H1 (cell line): ENCODE data around the gene TMEM229B. TPM values are rescaled to one million over a fixed set of nuclear protein-coding genes. Genes with fewer than 3 reads are reported as not detected.

ENCODE experiments used
- CTCF ChIA-PET: fragments of 300-600 bp; sonication (Branson Sonifier 250); formaldehyde crosslinking; loops from one replicate; lab custom pipeline; 2021; ENCODE audit not compliant: partially characterized antibody; lab: Charles Lee
- POLR2A ChIA-PET: fragments of 300-600 bp; sonication (Branson Sonifier 250); formaldehyde crosslinking; loops from one replicate; lab custom pipeline; 2021; ENCODE audit warnings: inconsistent platforms; ENCODE audit not compliant: partially characterized antibody; lab: Charles Lee
- DNase-seq, 2 experiments: peaks; one replicate each; pipeline versions ENCODE4 v3.0.0 to v3.0.0-alpha.2; 2010 to 2022; ENCODE audit warnings: low spot score in 2 of 2, low read depth in 1 of 2, mixed read lengths in 1 of 2
- FAIRE-seq: peaks from 2 replicates; lab custom pipeline; 2011; peaks lifted over from hg19 to GRCh38; lab: Jason Lieb, UNC
- H2AFZ ChIP-seq: 2 replicates; pipeline ENCODE4 v1.8.1; 2012; ENCODE audit warnings: low read length, inconsistent platforms
- H2AK5ac ChIP-seq: 2 replicates; pipeline ENCODE4 v1.6.1; 2013; ENCODE audit warnings: low read depth, low read length
- H2BK120ac ChIP-seq: replicated peaks from 2 replicates; pipeline ENCODE3; 2013; ENCODE audit warnings: low read depth, low read length, inconsistent platforms
- H2BK12ac ChIP-seq: 2 replicates; pipeline ENCODE4 v1.6.1; 2013; ENCODE audit warnings: low read depth, low read length
- H2BK15ac ChIP-seq: 2 replicates; pipeline ENCODE4 v1.6.1; 2013; ENCODE audit warnings: low read length
- H2BK20ac ChIP-seq: 2 replicates; pipeline ENCODE4 v1.6.1; 2013; ENCODE audit warnings: low read length
- H2BK5ac ChIP-seq: 2 replicates; pipeline ENCODE4 v1.6.1; 2013; ENCODE audit warnings: low read depth, low read length
- H3K14ac ChIP-seq: 2 replicates; pipeline ENCODE4 v1.6.1; 2013; ENCODE audit warnings: inconsistent platforms; ENCODE audit not compliant: insufficient read length
- H3K18ac ChIP-seq: 2 replicates; pipeline ENCODE4 v1.6.1; 2013; ENCODE audit warnings: low read length; ENCODE audit errors: extremely low read depth
- H3K23ac ChIP-seq: 2 replicates; pipeline ENCODE4 v1.6.1; 2013; ENCODE audit warnings: inconsistent platforms; ENCODE audit not compliant: insufficient read length
- H3K23me2 ChIP-seq: 2 replicates; pipeline ENCODE4 v1.6.1; 2013; ENCODE audit warnings: low read depth, low read length
- H3K27ac ChIP-seq: 2 replicates; pipeline ENCODE4 v1.6.1; 2011; ENCODE audit warnings: low read depth, low read length, inconsistent platforms
- H3K27me3 ChIP-seq, 4 experiments: replicated peaks in 1 of 4; 1 replicate in 1 of 4; 2 replicates in 3 of 4; pipeline versions ENCODE4 v1.6.1 to v1.8.1; 2011 to 2013; ENCODE audit warnings: low read length in 3 of 4, mild to moderate bottlenecking in 3 of 4, inconsistent platforms in 2 of 4, mixed read lengths in 2 of 4, moderate library complexity in 1 of 4; ENCODE audit not compliant: control insufficient read depth in 3 of 4, insufficient read depth in 3 of 4; ENCODE audit errors: extremely low read depth in 1 of 4
- H3K36me3 ChIP-seq, 4 experiments: 2 replicates each; pipeline versions ENCODE4 v1.6.1 to v1.8.1; 2011 to 2013; ENCODE audit warnings: mild to moderate bottlenecking in 4 of 4, low read length in 3 of 4, moderate library complexity in 2 of 4, control low read depth in 1 of 4, inconsistent platforms in 1 of 4; ENCODE audit not compliant: insufficient read depth in 4 of 4, control insufficient read depth in 2 of 4
- H3K4ac ChIP-seq: replicated peaks from 2 replicates; pipeline ENCODE3; 2013; ENCODE audit warnings: low read length, low read depth, mixed read lengths, inconsistent platforms; ENCODE audit not compliant: insufficient read length
- H3K4me1 ChIP-seq, 4 experiments: replicated peaks in 1 of 4; 1 replicate in 1 of 4; 2 replicates in 3 of 4; pipeline versions ENCODE4 v1.6.1 to v1.8.1; 2011 to 2013; ENCODE audit warnings: low read length in 3 of 4, inconsistent platforms in 2 of 4, mixed read lengths in 1 of 4; ENCODE audit not compliant: insufficient read depth in 4 of 4, control insufficient read depth in 3 of 4
- H3K4me2 ChIP-seq, 2 experiments: 2 replicates each; pipeline versions ENCODE4 v1.6.1 to v1.8.1; 2011 to 2013; ENCODE audit warnings: low read depth in 2 of 2, low read length in 2 of 2, control low read depth in 1 of 2, inconsistent platforms in 1 of 2, mild to moderate bottlenecking in 1 of 2; ENCODE audit not compliant: insufficient read depth in 1 of 2
- H3K4me3 ChIP-seq, 4 experiments: fragments of 200-600, 300-600 bp in 1 of 4; sonication (generic), shearing (Covaris generic), sonication (Bioruptor Twin) in 1 of 4; 2 replicates each; pipeline versions ENCODE4 v1.5.1 to v1.8.1; 2011 to 2016; ENCODE audit warnings: low read length in 4 of 4, low read depth in 3 of 4, control low read depth in 2 of 4, inconsistent platforms in 2 of 4, mild to moderate bottlenecking in 2 of 4, mixed read lengths in 1 of 4, moderate library complexity in 1 of 4; ENCODE audit not compliant: insufficient read depth in 2 of 4; ENCODE audit errors: extremely low read depth in 1 of 4
- H3K56ac ChIP-seq: replicated peaks from 2 replicates; pipeline ENCODE3; 2013; ENCODE audit warnings: low read depth, mild to moderate bottlenecking, mixed read lengths, low read length, inconsistent platforms; ENCODE audit not compliant: insufficient read length
- H3K79me1 ChIP-seq: 2 replicates; pipeline ENCODE4 v1.6.1; 2013; ENCODE audit warnings: low read depth, low read length, control low read depth
- H3K79me2 ChIP-seq, 2 experiments: 2 replicates each; pipeline versions ENCODE4 v1.6.1 to v1.8.1; 2012 to 2013; ENCODE audit warnings: low read length in 2 of 2, mild to moderate bottlenecking in 2 of 2, inconsistent platforms in 1 of 2; ENCODE audit not compliant: insufficient read depth in 2 of 2, control insufficient read depth in 1 of 2
- H3K9ac ChIP-seq, 4 experiments: replicated peaks in 1 of 4; 1 replicate in 1 of 4; 2 replicates in 3 of 4; pipeline versions ENCODE4 v1.6.1 to v1.8.1; 2011 to 2013; ENCODE audit warnings: low read depth in 3 of 4, low read length in 3 of 4, control low read depth in 2 of 4, mild to moderate bottlenecking in 2 of 4, moderate library complexity in 2 of 4, inconsistent platforms in 1 of 4; ENCODE audit errors: extremely low read depth in 1 of 4
- H3K9me3 ChIP-seq, 2 experiments: 2 replicates each; pipeline versions ENCODE4 v1.6.1 to v1.8.1; 2012 to 2013; ENCODE audit warnings: mild to moderate bottlenecking in 2 of 2, moderate library complexity in 2 of 2, control low read depth in 1 of 2, inconsistent platforms in 1 of 2, low read depth in 1 of 2, low read length in 1 of 2, mixed read lengths in 1 of 2; ENCODE audit not compliant: insufficient read depth in 2 of 2
- H4K20me1 ChIP-seq, 2 experiments: replicated peaks in 1 of 2; 2 replicates each; pipeline versions ENCODE3 to v1.8.1; 2011 to 2013; ENCODE audit warnings: inconsistent platforms in 2 of 2, low read length in 2 of 2, mild to moderate bottlenecking in 1 of 2; ENCODE audit not compliant: insufficient read depth in 2 of 2, control insufficient read depth in 1 of 2
- H4K5ac ChIP-seq: 2 replicates; pipeline ENCODE4 v1.6.1; 2013; ENCODE audit warnings: low read length, low read depth, mixed read lengths, inconsistent platforms; ENCODE audit not compliant: insufficient read length
- H4K8ac ChIP-seq: 2 replicates; pipeline ENCODE4 v1.8.0; 2013; ENCODE audit warnings: mild to moderate bottlenecking, moderate library complexity, low read length, inconsistent platforms; ENCODE audit not compliant: insufficient read depth; ENCODE audit errors: extremely low read depth
- H4K91ac ChIP-seq: replicated peaks from 2 replicates; pipeline ENCODE3; 2013; ENCODE audit warnings: low read length, mixed read lengths, inconsistent platforms; ENCODE audit not compliant: insufficient read length
- BRCA1 ChIP-seq: IDR thresholded peaks from 2 replicates; pipeline ENCODE4 v1.6.1; 2012; ENCODE audit warnings: low read depth, low read length, improper control_type of control experiment
- CHD1 ChIP-seq: IDR thresholded peaks from 2 replicates; pipeline ENCODE4 v1.6.1; 2012; ENCODE audit warnings: low read depth, low read length, improper control_type of control experiment
- CTBP2 ChIP-seq: IDR thresholded peaks from 2 replicates; pipeline ENCODE4 v1.7.0; 2011; ENCODE audit warnings: borderline replicate concordance, mild to moderate bottlenecking, moderate library complexity, mixed read lengths, low read length; ENCODE audit not compliant: insufficient read depth, insufficient read length
- CTCF ChIP-seq, 3 experiments: IDR thresholded peaks; 1 replicate in 2 of 3; 2 replicates in 1 of 3; pipeline versions ENCODE4 v1.5.1 to v1.6.1; 2011; ENCODE audit warnings: low read length in 3 of 3, mild to moderate bottlenecking in 3 of 3, inconsistent platforms in 2 of 3, low read depth in 1 of 3, moderate library complexity in 1 of 3; ENCODE audit not compliant: insufficient read depth in 1 of 3; ENCODE audit errors: control extremely low read depth in 1 of 3
- EZH2 ChIP-seq: fragments of 200-600 bp; sonication (generic); IDR thresholded peaks from 2 replicates; pipeline ENCODE4 v1.7.1; 2012; ENCODE audit warnings: low read depth, mild to moderate bottlenecking, moderate library complexity, low read length, inconsistent platforms; ENCODE audit not compliant: severe bottlenecking
- FOSL1 ChIP-seq: IDR thresholded peaks from 2 replicates; pipeline ENCODE4 v1.6.1; 2011; ENCODE audit warnings: mild to moderate bottlenecking, low read depth, low read length, moderate library complexity; ENCODE audit not compliant: insufficient read depth
- KDM1A ChIP-seq: fragments of 200-600, 300-600 bp; sonication (generic); IDR thresholded peaks from 2 replicates; pipeline ENCODE4 v1.7.1; 2016; ENCODE audit warnings: mild to moderate bottlenecking, low read length, borderline replicate concordance
- RBBP5 ChIP-seq: IDR thresholded peaks from 2 replicates; pipeline ENCODE4 v1.7.1; 2012; ENCODE audit warnings: low read depth, mild to moderate bottlenecking, inconsistent platforms, low read length, moderate library complexity, borderline replicate concordance
- SIX5 ChIP-seq: IDR thresholded peaks from 2 replicates; pipeline ENCODE4 v1.6.1; 2011; ENCODE audit warnings: mild to moderate bottlenecking, low read depth, low read length
- TAF7 ChIP-seq: optimal IDR thresholded peaks from 2 replicates; pipeline ENCODE3; 2011; ENCODE audit warnings: low read depth, mild to moderate bottlenecking, inconsistent platforms, low read length, moderate library complexity, borderline replicate concordance
- YY1 ChIP-seq: IDR thresholded peaks from 2 replicates; pipeline ENCODE4 v1.6.1; 2011; ENCODE audit warnings: low read depth, mild to moderate bottlenecking, low read length
- ZNF274 ChIP-seq: IDR thresholded peaks from 2 replicates; pipeline ENCODE4 v1.7.0; 2012; ENCODE audit warnings: low read length, borderline replicate concordance; ENCODE audit errors: extremely low read depth
- WGBS, 2 experiments: shearing (Covaris generic) in 1 of 2; methylation state at CpG; one replicate each; pipeline versions ENCODE4 v1.1.6 to v1.1.7; 2013 to 2015; ENCODE audit warnings: low lambda C conversion rate in 2 of 2, mixed read lengths in 2 of 2, inconsistent platforms in 1 of 2, low coverage in 1 of 2, missing lambda C conversion rate in 1 of 2; ENCODE audit not compliant: insufficient replicate concordance in 2 of 2, insufficient coverage in 1 of 2, insufficient read length in 1 of 2; ENCODE audit errors: extremely low coverage in 1 of 2, missing lambda C conversion rate in 1 of 2; 5-methylcytosine and 5-hydroxymethylcytosine counted together
- polyA plus RNA-seq, 7 experiments: library from polyadenylated mRNA; depleted of rRNA in 3 of 7; stranded (reverse) in 5 of 7; unstranded in 2 of 7; fragments of >200 nt in 5 of 7; fragments of 200-250 nt in 2 of 7; gene quantifications; 1 replicate in 5 of 7; 2 replicates in 1 of 7; 4 replicates in 1 of 7; pipeline versions ENCODE4 v1.2.1 to v1.2.3, GENCODE V29; 2011 to 2013; ENCODE audit warnings: missing spikeins in 2 of 7, mixed read lengths in 2 of 7
- total RNA-seq: library from RNA; stranded (reverse); fragmentation: NEBNext Ultra II Directional; extraction: Animal tissue kit (Norgen Biotek cat#: 25700); gene quantifications from 2 replicates; pipeline ENCODE4 v1.2.1, GENCODE V29; 2021

TMEM229B gene
- total and polyA plus RNA-seq, 2 of the 8 experiments (the other 6 are each of a cell fraction or from before 2014, with no cell fraction given), result 0.73 to 0.85 TPM

- no peaks in the 10 kb centered on the region for H4K20me1 ChIP-seq
- no peak overlapping the region for H4K5ac ChIP-seq
- H3K9me3 ChIP-seq, result no peaks in the 10 kb centered on the region
- no peak overlapping the region for H3K4me3 ChIP-seq
- no peaks in the 10 kb centered on the region for H3K79me2 ChIP-seq
- H4K91ac ChIP-seq, result no peak overlapping the region
- H3K27me3 ChIP-seq, result no peaks in the 10 kb centered on the region
- H3K4ac ChIP-seq, result no peak overlapping the region
- 84% methylated on average over 3 of the region's 3 CpGs; no CpG with 5 or more reads in 1 of the 2 experiments for WGBS, 2 experiments
- DNase-seq, result no peak
- no peak overlapping the region for H3K4me2 ChIP-seq
- H3K36me3 ChIP-seq, result no peaks in the 10 kb centered on the region
- no peak overlapping the region for H2BK15ac ChIP-seq
- ChIA-PET POLR2A (interaction anchor here (0.7 to 1.1 kb wide), 2 partner anchors 8 to 17 kb away, joined by 3 to 4 read pairs; partner anchors contain the start of gene PLEKHH1), CTCF (interaction anchor here (1.0 to 43.6 kb wide), 8 partner anchors 10 to 121 kb away, joined by 3 to 924 read pairs (median 8); no protein-coding TSS in a partner anchor)
- no peak overlapping the region for H3K9ac ChIP-seq
- H2BK12ac ChIP-seq, result no peak overlapping the region
- H2AFZ ChIP-seq, result no peak overlapping the region
- H2BK20ac ChIP-seq, result no peak overlapping the region
- no peak overlapping the region for H2AK5ac ChIP-seq
- H3K23ac ChIP-seq, result no peak overlapping the region
- no peak overlapping the region for H2BK5ac ChIP-seq
- no peak overlapping the region for H3K56ac ChIP-seq
- no peaks in the 10 kb centered on the region; a peak in 1 of 7 replicates for H3K4me1 ChIP-seq
- no peak overlapping the region for H3K27ac ChIP-seq
- H3K18ac ChIP-seq, result no peak overlapping the region
- H2BK120ac ChIP-seq, result no peak overlapping the region
- H3K14ac ChIP-seq, result no peak overlapping the region
- H3K23me2 ChIP-seq, result no peaks in the 10 kb centered on the region
- H4K8ac ChIP-seq, result no peak overlapping the region
- no peak for FAIRE-seq
- H3K79me1 ChIP-seq, result no peaks in the 10 kb centered on the region
- TF ChIP-seq KDM1A (no peak), CTBP2 (no peak), TAF7 (no peak), CTCF (IDR thresholded peaks at IDR 0.05; ENCODE audit: control extremely low read depth in 1 of 3, insufficient read depth in 1 of 3, low read depth in 1 of 3, low read length in 3 of 3) (no peak), FOSL1 (no peak), BRCA1 (no peak), YY1 (no peak), CHD1 (no peak), RBBP5 (no peak), EZH2 (no peak), ZNF274 (no peak), SIX5 (no peak)
These were observed 36.1 kb upstream of the TMEM229B start for GRCh38 chr14:67524634-67524963.
